CD4-positive, alpha-beta T cell treated with Interleukin-17A for 4 hours (primary cell): ENCODE data around the gene FOXP1.

ENCODE experiments used
- DNase-seq: peaks from one replicate; pipeline ENCODE4 v3.0.0-alpha.2; 2020; ENCODE audit warnings: mixed read lengths

Gene FOXP1

DNA sequence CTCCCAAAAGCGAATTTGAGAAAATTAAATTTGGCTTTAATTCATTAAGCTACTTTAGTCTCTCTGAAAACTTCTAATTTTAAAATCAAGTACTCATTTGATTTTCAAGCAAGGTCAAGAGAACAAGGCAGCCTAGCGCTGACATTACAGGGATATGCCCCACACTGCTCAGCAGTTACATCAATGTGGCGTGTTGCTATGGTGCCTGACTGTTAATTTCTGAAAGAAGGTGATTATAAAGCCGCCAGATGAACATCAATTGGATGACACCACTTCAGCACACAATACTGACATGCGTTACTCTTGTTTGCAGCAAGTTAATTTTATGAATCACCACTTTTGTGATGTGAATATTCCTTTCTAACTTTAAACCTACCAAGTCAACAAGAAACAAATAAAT is 284.4 kb downstream of the FOXP1 start:
- DNase-seq = peak; percentile 46

DNA sequence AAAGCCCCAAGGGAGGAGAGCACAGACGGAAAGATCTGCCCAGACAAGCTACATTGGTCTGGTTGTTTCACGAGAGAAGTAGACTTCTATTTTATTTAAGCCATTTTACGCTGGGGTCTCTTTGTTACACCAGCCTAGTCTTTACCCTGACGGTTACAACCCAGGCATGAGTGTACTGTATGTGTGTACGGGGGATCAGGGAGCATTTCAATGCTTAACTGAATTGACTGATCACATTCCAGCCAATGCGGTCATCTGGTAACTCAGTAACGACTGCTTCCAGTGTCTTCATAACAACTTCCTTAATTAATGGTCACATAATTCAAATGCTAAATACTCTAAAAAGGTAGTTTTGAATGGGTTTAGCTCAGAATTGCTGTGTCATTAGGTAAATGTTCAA is 288.6 kb downstream of the FOXP1 start:
- no peak for DNase-seq

DNA sequence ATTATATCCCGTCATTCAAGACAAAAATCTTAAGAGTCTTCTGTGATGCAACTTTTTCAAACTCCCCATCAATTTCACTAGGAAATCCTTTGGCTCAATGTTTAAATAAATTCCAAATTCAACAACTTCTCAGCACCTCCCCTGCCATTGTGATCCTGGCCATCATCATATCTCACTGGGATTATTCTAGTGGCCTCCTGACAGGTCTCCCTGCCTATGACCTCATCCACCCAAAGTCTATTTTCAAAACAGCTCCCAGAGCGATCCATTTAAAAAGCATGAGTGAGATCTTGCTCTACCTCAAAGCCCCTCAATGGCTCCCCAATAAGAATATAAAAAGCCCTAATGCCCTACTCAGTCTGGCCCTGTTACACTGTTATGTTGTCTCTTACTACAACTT is 293.2 kb downstream of the FOXP1 start:
- no peak for DNase-seq

DNA sequence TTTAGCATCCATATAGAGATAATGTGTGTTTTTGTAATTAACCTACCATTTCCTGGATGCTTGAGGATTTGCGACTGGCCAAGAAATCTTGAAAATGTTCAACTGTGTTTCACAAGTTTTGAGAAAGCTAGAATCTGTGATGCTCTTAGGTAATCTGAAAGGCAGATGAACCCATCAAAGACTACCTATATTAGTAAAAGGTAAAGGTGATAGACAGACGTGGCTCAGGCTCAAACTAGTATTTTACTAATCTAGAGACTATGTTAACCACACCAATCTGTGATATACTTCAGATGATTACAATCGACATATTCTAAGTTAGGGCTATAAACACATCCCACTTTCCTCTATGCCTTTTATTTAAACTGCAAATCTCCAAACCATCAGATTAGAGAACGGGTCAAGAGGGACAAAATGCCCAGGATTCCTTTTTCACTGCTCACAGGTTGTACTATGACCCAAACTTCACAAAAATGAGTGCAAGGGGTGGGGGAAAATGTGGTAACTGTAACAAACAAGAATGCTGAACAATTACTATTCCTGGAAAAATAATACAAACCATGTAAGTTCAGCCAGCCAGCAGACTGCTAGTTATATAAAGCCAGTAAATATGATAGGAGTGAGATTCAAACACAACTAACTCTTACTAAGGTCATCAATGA is 295.1 kb downstream of the FOXP1 start:
- DNase-seq = no peak

DNA sequence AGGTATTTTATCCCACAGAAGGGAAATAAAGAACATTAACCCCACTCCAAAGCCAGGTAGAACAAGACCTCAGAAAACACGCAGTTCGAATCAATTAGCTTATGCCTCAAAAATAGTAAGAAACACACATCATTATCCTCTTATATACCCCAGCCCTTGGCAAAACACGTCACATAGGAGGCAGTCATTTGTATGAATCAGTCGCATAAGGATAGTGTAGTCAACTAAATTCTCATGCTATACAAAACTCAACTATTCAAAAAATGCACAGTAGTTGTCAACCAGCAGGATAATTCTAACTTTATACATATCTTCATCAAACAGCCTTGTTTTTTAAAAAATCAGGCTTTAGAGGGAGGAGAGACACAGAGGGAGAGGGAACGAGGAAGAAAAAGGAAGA is 298.4 kb downstream of the FOXP1 start:
- DNase-seq = no peak

DNA sequence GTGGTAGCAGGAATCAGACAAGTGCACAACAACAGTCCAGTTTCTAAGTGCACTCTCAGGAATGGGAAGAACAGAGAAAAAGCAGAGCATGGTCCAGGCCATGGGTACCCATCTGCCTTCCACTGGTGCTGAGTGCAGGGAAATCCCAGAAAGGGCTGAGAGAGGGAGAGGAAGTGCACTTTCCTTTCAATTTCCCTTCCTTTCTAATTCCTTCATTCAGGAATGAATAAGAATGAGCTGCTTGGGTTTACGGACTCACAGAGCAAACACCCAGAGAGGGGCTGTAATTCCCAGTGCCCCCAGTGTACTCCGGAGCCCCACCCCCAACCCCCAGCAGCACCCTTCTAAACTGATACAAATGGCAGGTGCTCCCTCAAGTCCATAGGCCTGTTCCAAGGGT is 300.6 kb downstream of the FOXP1 start:
- DNase-seq = no peak

DNA sequence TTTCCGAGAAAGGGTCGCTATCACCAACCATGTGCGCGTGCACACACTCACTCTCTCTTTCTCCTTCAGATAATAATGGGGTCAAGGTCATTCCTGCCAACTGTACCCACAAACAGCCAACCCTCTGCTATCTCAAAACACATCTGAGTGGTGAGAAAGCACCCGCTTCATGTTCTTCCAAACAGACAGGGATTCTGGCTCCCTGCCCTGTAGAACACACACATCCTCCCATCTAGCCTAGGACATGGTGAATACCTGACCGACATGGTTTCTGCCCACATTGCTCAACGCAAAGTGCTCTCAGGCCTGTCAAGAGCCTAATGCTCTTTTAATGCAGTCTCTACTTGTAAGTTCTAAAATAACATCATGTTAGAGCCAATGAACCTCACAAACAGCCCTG is 302.2 kb downstream of the FOXP1 start:
- no peak for DNase-seq

DNA sequence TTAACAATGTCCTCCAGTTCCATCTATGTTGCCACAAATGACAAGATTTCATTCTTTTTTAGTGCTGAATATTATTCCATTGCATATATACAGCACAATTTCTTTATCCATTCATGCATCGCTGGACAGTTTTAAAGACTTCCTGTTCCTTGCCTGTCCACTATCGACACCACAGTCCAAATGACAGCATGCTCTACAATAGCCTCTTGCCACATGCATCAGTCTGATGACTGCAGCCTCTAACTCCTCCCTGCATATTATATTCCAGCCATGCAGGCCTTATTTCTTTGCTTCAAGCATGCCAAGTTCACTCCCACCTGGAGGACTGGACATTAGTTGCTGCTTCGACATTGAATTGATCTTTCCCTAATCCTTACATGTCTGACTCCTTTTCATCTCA is 306.2 kb downstream of the FOXP1 start:
- no peak for DNase-seq

DNA sequence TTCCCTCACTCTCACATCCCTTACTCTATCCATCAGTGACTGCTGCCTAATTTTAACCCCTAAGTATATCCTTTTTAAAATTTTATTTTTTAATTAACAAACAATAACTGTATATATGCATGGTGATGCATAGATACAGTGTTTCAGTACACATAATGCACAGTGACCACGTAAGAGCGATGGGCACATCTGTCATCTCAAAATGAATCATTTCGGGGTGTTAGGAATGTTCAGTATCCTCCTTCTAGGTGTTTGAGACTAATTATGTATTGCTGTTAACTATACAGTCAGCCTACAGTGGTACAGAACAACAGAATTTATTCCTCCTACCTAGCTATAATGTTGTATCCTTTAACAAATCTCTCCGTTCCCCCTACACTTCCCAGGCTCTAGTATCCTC is 307.0 kb downstream of the FOXP1 start:
- DNase-seq = no peak

DNA sequence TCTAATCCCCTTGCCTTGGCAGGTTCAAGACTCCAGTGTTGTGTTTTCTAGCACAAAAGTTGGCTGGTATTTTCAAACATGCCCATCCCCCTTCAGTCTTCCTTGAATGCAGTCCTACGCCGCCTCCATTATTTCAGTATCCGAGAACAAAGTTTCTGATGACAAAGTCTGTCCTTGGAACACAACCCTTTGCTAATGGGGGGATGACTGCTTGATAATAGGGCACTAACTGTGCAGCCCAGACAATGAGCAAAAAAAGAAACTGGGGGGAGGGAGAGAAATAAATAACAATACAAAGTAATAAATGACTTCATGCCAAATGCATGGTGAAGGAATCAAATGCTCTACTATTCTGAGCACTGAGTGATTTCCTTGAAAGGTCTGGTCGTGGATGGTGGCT is 310.1 kb downstream of the FOXP1 start:
- no peak for DNase-seq

DNA sequence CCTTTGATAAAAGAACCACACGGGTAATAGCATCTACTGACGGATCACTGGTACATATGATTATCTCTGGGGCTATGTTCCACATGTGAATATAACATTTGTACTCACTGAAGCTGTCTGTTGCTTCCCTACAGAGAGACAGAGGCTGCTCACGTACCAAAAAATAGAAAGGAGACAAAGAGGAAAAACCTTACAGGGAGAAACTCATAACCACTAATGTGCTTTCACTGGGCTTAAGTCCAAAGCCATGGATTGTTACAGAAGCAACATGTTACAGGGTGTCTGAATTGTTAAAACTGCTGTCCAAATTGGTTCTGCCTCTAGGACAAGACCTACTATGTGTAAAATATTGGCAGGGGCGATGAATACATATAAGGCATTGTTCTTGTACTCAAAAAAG is 311.9 kb downstream of the FOXP1 start:
- DNase-seq = no peak

DNA sequence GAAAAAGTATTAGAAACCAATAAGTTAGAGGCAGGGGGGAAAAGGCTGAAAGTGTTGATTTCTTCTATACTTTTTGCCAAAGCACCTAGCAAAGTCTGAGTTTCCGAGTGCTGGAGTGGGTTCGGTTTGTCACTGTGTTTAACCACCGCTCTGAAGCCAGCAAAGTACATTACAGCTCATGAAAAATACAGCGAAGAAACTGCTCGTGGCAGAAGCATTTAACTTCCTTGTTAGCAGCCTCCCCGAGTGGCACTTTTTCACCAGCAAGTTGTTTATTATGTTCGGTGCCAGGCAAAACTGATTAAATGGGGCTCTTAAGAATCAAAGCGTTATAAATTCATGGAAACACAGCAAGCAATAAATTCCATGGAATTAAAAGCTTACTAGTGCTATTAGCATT is 313.6 kb downstream of the FOXP1 start:
- DNase-seq = peak; percentile 51

DNA sequence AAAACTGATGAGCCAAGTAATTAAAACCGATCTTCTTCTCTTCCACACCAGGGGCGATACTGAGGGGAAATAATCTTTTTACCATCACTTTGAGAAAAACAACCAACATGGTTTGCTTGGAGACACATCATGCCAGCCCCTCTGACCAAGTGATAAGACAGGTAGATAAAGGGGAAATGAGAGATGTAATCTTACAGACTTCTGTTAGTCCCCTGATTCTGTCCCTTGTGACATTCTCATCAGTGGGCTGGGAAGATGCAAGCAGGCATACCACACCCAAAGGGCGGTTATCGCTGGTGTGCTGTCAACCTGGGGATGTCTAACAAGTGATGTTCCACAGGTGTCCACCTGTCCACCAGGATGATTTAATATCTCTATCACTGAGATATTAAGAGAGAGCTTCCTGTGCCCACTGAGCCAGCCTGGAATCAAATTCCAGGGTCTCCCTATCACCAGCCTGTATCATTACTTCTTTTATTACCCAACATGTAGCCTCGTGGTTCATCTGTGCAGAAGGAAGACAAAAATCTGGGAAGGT is 315.0 kb downstream of the FOXP1 start:
- DNase-seq = no peak

DNA sequence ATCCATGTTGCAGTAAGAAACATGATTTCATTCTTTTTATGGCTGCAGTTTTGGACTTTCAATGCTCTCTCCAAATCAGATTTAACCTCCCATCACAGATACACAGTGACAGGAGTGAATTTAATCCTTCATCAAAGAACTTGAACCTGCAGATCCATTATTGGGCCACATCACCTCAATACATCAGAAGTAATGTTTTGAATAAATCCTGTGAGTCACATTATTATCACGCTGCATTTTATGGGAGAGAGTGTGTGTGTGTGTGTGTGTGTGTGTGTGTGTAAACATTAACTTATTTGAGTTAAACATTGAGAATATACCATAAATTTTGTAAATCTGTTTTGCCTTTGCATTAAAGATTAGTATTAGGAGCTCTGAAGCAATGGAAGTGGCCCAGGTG is 316.7 kb downstream of the FOXP1 start:
- no peak for DNase-seq

DNA sequence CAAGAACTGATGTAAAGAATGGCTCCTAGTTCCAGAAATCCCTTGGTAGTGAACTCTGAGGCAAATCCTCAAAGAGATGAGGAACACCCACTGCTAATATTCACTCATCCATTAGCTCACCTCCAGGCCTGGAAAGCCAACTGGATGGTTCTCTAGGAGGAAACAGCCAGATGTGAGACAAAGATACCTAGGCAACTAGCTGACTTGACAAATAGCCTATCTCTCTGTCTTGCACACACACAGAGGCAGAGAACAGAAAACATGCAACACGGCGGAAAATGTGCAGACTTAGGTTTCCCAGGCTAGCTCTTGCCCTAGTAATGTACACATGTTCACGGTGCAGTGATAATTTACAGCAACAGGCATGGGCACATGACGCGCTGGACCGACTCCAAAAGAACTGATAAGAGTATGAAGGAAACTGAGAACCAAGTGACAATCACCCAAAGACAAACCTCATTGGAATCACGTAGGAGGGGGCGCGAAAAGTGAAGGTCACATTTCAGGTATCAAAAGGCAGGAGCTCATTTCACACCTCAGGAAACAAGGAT is 318.1 kb downstream of the FOXP1 start:
- DNase-seq = no peak

DNA sequence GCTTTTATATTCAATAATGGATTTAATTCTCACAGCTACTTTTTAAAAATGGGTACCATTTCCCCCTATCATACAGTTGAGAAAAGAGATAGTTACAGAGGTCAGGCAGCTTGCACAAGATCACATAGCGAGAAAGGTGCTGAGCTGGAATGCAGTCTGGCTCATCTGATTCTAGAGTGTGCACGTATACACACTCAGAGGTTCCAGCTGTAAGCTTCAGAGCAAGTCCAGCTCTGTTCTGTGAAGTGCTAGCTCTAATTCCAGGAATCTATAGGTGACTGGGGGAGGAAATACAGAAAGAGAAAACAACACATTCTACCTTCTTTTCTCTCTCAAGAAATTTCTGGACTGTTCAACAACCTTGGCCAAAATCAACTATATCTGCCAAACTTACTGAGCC is 318.7 kb downstream of the FOXP1 start:
- DNase-seq = no peak

DNA sequence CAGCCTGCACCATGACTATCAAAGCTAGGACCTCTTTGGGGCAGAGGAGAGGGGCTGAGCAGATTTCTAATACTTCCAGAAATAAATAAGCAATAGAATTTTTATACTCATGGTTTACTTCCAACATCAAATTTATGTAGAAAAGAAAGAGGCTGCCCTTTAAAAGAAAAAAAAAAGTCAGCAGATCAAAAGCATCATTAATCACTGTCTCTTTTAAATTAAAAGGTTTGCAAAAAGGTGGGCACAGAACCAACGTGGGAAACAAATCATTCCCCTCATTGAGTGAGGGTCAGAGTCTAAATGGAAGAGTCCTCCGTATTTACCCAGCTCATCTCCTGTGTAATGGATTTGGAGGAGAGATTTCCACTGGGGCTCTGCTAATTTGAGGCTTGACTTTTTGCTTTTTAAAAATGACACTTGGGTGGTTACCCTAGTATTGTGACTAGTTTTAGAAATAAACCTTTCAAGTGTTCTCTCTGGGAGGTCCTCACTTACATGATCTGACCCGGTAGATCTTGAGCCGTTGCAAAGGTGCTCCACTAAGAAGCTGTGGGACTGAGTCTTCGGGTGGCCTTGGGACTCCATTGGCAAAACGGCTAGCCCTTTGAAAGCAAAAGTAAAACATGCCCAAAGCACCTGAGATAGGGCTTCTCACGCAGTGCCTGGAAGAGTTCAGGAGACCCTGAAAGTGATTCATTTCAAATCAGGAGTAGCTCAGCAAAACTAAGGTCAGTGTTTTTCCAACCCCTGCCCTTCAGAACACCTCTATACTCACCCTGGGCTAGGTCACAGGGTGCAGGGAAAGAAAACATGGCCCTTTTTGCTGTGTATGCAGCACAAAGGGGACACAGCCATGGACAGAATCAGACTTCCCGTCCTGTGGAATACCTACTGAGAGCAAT is 320.9 kb downstream of the FOXP1 start:
- no peak for DNase-seq

DNA sequence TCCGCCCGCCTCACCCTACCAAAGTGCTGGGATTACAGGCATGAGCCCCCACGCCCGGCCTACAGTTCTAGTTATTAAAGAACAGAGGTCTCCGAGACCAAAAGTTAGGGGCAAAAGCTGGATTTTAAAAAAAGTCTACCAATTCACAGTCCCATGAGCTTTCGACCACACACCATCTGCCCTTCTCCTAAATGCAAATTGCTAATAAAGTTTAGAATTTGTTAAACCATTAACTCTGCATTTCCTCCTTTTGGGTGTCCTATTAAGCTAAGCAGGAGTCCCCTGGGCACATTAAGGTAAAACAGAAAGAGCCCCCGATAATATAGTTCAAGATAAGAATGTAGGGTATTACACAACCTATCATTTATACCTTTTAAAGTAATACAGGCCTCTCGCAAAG is 322.7 kb downstream of the FOXP1 start:
- DNase-seq = no peak

DNA sequence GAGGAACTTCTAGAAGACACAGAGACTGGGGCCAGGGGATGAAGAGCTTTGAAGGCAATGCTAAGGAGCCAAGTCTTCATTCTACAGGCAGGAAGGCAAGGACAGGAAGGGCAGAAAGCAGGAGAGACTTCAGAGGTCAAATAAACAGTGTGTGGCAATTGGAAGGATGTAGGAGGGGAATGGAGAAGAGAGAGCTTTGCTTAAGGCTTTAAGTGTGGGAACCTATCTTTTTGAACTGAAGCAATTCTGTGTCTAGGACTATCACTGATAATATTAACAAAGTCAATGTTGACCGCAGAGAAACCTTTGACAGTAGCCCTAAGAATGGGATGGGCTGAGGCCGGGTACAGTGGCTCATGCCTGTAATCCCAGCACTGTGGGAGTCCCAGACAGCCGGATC is 325.0 kb downstream of the FOXP1 start:
- no peak for DNase-seq

DNA sequence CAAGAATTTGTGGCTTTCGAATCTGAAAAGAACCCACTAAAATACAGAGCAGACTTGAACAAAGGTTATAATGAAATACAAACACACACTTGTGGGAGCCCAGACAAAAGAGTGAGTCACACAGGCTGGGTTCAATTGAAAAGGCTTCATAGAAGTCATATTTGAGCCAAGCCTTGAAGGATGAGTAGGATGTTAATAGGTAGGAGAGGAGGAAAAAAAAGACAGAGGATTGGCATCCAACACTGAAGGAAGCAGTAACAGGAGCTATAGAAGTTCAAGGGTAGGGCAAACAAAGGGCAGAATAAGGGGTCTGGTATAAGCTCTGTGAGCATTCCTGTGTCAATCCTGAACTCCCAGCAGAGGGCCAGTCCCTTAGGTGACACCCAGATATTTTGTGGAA is 325.4 kb downstream of the FOXP1 start:
- peak; percentile 35 for DNase-seq

DNA sequence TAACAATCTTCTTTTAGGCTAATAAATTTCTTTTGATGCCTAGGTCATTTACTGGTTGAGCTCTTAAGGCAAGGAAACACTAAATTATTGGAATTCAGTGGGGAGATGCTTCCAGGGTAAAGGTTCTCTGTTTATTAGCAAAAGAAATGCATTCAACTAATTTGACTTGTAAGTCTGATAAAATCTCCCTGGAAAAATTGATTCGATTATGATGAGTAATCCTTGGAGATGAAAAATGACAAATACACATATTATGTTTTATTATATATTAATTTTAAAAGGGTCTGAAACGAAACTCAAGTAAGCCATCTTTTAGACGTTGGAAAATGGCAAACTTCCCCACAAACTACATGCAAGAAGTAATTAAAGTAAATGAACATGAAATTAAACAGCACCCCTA is 328.0 kb downstream of the FOXP1 start:
- DNase-seq = no peak

DNA sequence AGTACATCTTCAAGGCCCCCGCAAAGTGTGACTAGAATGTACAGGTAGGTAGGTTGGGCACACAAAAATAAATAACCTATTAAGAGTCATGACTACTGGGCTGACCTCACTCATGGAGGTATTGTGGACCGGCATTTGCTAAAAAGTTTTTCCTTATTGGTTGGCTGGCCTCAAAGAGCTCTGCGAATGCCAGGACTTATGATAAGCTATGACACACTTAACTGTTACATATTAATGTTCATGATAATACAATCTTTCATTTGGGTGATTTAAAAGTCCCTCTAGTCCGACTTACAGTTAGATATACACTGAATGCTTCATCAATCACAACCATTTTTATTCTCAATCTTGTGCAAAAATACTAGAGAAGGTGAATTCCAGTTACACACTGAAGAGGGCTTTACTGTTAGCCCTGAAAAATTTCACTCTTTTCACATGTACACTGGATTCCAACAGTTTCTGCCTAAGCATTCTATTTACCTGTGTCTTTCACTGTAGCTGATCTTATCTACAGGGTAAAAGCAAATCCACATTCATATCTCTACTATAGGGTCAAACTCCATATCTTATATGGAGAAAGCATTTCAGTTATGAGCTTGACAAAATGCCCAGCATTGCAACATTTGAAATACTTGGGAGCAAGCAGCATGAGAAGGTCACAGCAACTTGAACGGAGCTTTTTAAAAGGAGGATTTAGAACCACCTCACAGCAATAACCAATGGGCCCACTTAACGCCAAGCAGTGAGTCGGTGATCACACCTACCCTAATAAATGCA is 329.1 kb downstream of the FOXP1 start:
- no peak for DNase-seq

DNA sequence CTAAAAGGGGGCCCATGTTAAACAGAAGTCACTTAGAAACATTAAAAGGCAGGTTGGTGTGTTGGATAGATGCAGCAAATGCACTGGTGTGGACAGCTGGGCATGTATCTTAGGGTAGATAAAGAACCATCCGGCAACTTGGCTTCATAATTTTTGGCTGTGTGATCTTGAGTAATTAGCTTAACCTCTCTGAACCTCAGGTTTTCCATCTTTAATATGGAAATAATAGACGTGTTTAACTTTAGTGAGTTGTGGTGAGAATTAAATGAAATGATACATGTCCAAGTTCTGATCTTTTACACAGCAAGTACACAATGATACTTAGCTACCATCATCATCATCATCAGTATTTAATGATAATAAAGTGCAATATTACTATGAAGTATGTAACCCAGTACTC is 330.4 kb downstream of the FOXP1 start:
- DNase-seq = no peak
